Measurements from ENCODE around the gene RCAN1.

The RCAN1 gene

DNA sequence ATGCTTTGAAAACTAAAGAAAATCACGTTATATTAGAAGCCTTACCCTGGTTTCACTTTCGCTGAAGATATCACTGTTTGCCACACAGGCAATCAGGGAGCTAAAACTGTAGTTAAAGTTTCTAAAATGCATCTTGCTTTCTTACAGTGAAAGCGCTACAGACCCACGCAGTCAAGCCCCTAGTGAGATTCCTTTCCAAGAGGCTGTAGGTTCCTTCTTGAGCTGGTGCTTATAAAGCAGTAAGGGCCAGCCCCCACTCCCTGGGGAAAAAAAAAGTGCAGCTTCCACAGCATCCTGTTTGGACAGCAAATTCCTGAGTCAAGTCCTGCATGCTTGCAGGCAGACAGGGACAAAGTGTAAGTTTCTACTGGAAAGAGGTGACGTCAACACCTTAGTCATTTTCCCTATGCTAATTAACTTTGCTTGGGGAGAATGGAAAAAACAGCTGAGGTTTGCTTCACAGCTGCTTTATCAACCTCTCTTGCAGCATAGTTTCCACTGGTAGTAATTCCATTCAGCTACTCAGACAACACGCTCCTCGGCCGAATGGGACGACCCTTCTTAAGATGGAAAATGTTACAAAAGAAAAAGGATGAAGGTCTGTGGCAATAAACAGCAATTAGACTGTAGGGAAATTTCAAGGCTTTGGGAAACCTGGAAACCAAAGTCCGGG lies 88.2 kb downstream of the RCAN1 start (continued):
- peak; percentile 25; the same call in 1 of the 2 replicates for TF ChIP-seq ZNF518A (tag by site-specific recombination; conservative IDR thresholded peaks at IDR 0.05; ENCODE audit: low read depth)
- TF ChIP-seq ELK4 (IDR thresholded peaks at IDR 0.05; ENCODE audit: borderline replicate concordance, low read depth, low read length), result no peak
- TF ChIP-seq ZNF214 (tag by site-specific recombination; IDR thresholded peaks at IDR 0.05; ENCODE audit: borderline replicate concordance), result no peak
- TF ChIP-seq BCL11B (tag by site-specific recombination; IDR thresholded peaks at IDR 0.05; ENCODE audit: low read depth), result no peak
- 0 out of 2 replicates have a peak, but pooled peaks have one; percentile 45 for TF ChIP-seq ZNF335 (tag by site-specific recombination; conservative IDR thresholded peaks at IDR 0.05)
- peak; percentile 68; the same call in 1 of the 2 replicates for TF ChIP-seq ZNF10 (tag by site-specific recombination; IDR thresholded peaks at IDR 0.05)
- TF ChIP-seq ZBTB48 (tag by site-specific recombination; IDR thresholded peaks at IDR 0.05), result peak; percentile 62; the same call in 1 of the 2 replicates
- TF ChIP-seq, protein P1, sequence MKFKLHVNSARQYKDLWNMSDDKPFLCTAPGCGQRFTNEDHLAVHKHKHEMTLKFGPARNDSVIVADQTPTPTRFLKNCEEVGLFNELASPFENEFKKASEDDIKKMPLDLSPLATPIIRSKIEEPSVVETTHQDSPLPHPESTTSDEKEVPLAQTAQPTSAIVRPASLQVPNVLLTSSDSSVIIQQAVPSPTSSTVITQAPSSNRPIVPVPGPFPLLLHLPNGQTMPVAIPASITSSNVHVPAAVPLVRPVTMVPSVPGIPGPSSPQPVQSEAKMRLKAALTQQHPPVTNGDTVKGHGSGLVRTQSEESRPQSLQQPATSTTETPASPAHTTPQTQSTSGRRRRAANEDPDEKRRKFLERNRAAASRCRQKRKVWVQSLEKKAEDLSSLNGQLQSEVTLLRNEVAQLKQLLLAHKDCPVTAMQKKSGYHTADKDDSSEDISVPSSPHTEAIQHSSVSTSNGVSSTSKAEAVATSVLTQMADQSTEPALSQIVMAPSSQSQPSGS (tag by site-specific recombination; IDR thresholded peaks at IDR 0.05; ENCODE audit: low read depth), result peak; percentile 99
- TF ChIP-seq, protein P2, sequence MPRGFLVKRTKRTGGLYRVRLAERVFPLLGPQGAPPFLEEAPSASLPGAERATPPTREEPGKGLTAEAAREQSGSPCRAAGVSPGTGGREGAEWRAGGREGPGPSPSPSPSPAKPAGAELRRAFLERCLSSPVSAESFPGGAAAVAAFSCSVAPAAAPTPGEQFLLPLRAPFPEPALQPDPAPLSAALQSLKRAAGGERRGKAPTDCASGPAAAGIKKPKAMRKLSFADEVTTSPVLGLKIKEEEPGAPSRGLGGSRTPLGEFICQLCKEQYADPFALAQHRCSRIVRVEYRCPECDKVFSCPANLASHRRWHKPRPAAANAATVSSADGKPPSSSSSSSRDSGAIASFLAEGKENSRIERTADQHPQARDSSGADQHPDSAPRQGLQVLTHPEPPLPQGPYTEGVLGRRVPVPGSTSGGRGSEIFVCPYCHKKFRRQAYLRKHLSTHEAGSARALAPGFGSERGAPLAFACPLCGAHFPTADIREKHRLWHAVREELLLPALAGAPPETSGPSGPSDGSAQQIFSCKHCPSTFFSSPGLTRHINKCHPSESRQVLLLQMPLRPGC (tag by site-specific recombination; IDR thresholded peaks at IDR 0.05), result peak; percentile 100
- peak; percentile 70 for TF ChIP-seq ZBTB17 (tag by site-specific recombination; IDR thresholded peaks at IDR 0.05)
- peak; percentile 92 for TF ChIP-seq REST (tag by site-specific recombination; IDR thresholded peaks at IDR 0.05)
- no peak for TF ChIP-seq ZNF792 (tag by site-specific recombination; IDR thresholded peaks at IDR 0.05)
- TF ChIP-seq ZNF157 (tag by site-specific recombination; IDR thresholded peaks at IDR 0.05), result no peak
- no peak for TF ChIP-seq ZNF112 (tag by site-specific recombination; IDR thresholded peaks at IDR 0.05)
- no peak for TF ChIP-seq ZNF302 (tag by site-specific recombination; IDR thresholded peaks at IDR 0.05; ENCODE audit: low read depth)
- TF ChIP-seq PATZ1 (tag by site-specific recombination; IDR thresholded peaks at IDR 0.05), result peak; percentile 87
- TF ChIP-seq ZNF416 (tag by site-specific recombination; IDR thresholded peaks at IDR 0.05), result no peak
- TF ChIP-seq KLF1 (tag by site-specific recombination; IDR thresholded peaks at IDR 0.05), result no peak
- no peak for TF ChIP-seq ZNF132 (tag by site-specific recombination; IDR thresholded peaks at IDR 0.05; ENCODE audit: borderline replicate concordance)
- no peak; the same call in 1 of the 2 replicates for TF ChIP-seq ZFP37 (tag by site-specific recombination; IDR thresholded peaks at IDR 0.05)
- TF ChIP-seq ZNF350 (tag by site-specific recombination; IDR thresholded peaks at IDR 0.05), result no peak
- no peak for TF ChIP-seq HOXC10 (CRISPR knock-in tag; IDR thresholded peaks at IDR 0.05)
